Measurements from ENCODE around the gene FNDC11.
"Not testable (repeated sequence)": the region's sequence is repeated elsewhere in the genome, so short reads cannot be mapped to it uniquely, and the experiment has no call there.

The FNDC11 gene

DNA sequence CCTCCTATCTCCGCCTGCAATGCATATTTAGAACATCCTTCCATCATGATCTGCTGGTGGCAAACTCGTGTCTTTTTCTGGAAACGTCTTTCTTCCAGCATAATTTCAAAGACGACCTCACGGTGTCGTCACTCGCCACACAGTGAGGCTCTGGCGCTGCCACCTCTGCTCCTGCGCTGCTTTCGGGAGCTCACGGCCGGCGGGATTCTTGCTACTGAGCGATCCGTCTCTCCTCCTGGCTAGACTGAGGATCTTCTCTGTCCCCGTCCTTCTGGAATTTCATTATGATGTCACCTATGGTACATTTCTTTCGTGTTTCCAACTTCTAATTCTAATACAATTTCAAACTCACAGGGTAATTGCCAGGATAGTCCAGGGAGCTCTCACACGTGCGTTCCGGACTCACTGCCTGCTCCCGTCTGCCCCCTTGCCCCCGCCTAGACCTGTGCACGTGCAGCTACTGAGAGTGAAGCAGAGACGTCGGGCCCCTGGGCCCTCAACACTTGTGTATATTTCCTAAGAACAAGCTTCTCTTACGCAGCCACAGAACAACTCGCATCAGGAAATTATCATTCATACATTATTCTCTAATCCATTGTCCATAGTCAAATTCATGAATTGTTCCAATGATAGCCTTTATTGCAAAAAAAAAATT lies 45.6 kb downstream of the FNDC11 start:
- no peak for DNase-seq (ENCODE audit: low read depth)

DNA sequence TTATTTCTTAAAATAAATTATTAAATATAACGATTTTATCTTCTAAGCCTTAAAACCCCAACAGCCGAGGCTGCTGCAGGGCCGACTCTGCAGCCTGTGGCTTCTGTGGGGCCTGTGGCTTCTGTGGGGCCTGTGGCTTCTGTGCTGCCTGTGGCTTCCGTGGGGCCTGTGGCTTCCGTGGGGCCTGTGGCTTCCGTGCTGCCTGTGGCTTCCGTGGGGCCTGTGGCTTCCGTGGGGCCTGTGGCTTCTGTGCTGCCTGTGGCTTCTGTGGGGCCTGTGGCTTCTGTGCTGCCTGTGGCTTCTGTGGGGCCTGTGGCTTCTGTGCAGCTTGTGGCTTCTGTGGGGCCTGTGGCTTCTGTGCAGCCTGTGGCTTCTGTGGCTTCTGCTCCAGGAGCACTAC lies 47.7 kb downstream of the FNDC11 start:
- not testable (repeated sequence) for DNase-seq (ENCODE audit: low read depth)

GRCh38 chr20:63602321-63602720 lies 48.4 kb downstream of the FNDC11 start:
- DNase-seq (ENCODE audit: low read depth): no peak

Data from HS-27A (cell line).